GM13977 (cell line): Measurements from ENCODE around the gene IL11.

Source experiments
- DNase-seq: peaks from one replicate; pipeline ENCODE4 v3.0.0; 2012; ENCODE audit warnings: low spot score
- CTCF ChIP-seq: IDR thresholded peaks from 2 replicates; pipeline ENCODE4 v1.5.1; 2012; ENCODE audit warnings: mild to moderate bottlenecking, control low read depth; ENCODE audit not compliant: insufficient read depth; ENCODE audit errors: extremely low read depth, missing control alignments
- in situ Hi-C: fragments of 300-500 bp; cut with MboI; formaldehyde crosslinking; loops from one replicate; pipeline ENCODE4 v1.12.0; 2022; ENCODE audit warnings: low sequenced_read_pairs, low pct_unique_long_range_greater_than_20kb, mixed read lengths, inconsistent platforms; ENCODE audit not compliant: unreplicated experiment

Gene IL11

GRCh38 chr19:55322204-55322885 lies 47.9 kb downstream of the IL11 start:
- no peak for TF ChIP-seq CTCF
- no peak for DNase-seq
- in situ Hi-C loops: no loop called here

- no peak for DNase-seq
- no peak for TF ChIP-seq CTCF
- in situ Hi-C loops: no loop called here
Observed at GRCh38 chr19:55321466-55322137, 48.7 kb downstream of the IL11 start.

DNA sequence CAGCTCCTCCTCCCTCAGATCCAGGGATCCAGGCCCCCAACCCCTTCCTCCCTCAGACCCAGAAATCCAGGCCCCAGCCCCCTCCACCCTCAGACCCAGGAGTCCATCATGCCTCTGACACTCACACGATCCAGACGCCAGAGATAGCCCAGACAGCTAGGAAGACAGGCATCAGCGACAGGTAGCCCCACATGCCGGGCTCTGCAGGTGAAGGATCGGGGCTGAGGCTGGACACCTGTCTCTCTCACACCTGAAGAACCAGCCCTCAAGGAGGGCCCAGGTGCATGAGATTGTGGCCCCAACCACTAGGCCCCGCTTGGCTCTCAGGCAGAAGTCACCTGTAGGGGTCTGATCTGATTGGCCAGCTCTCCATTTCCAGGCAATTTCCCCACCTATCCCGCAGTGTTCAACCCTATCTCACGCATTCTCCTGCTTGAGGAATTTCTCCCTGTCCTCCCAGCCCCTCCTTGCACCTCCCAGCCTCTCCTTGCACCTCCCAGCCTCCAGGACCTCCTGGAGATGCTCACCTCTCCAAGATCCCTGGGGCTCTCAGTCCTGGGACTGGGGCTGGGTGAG lies 49.3 kb downstream of the IL11 start:
- TF ChIP-seq CTCF: no peak
- DNase-seq: no peak
- in situ Hi-C loops: no loop called here

- in situ Hi-C loops: no loop called here
Observed at GRCh38 chr19:55319785-55320184, 50.5 kb downstream of the IL11 start.

GRCh38 chr19:55316646-55317045 lies 53.6 kb downstream of the IL11 start:
- DNase-seq: no peak
- TF ChIP-seq CTCF: no peak
- in situ Hi-C loops: no loop called here

More at GRCh38 chr19:55319785-55320184, 50.5 kb downstream of the IL11 start:
- no peak for DNase-seq
- TF ChIP-seq CTCF: no peak

DNA sequence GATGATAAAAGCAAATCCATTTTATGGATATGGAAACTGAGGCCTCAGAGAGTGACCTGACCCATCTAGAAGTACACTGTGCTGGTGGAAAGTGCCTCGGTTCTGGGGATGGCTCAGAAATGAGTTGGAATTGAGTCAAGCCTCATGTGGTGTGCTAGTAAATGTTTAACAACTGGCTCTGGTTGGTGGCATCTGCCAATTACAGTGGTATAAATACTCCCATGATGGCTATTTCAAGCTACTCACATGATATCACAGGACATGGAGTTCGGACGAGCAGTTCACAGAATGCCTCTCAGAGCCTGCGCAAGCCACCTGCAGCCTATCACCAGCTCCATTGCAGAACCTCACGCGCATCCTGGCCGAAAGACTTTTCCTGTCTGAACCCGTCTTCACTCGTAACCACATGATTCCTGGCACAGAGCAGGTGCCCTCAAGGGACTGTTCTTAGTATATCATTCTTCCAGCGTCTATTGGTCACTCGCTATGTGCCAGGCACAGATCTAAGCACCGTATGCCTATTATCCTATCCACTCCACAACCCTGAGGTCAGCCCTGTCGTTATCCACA lies 54.2 kb downstream of the IL11 start:
- in situ Hi-C loops: no loop called here
- no peak for TF ChIP-seq CTCF
- DNase-seq: no peak
